Ishikawa (cell line): ENCODE measurements around the gene CCDC192.

ENCODE experiments used
- CEBPB ChIP-seq: IDR thresholded peaks from 2 replicates; pipeline ENCODE4 v1.6.1; 2012
- CREB1 ChIP-seq: IDR thresholded peaks from 2 replicates; pipeline ENCODE4 v1.6.1; 2012; ENCODE audit warnings: low read depth
- EP300 ChIP-seq: IDR thresholded peaks from 2 replicates; pipeline ENCODE4 v1.6.1; 2012; ENCODE audit warnings: borderline replicate concordance
- TEAD4 ChIP-seq: IDR thresholded peaks from 2 replicates; pipeline ENCODE4 v1.6.1; 2012
- YY1 ChIP-seq: IDR thresholded peaks from 2 replicates; pipeline ENCODE4 v1.6.1; 2012; ENCODE audit warnings: low read depth
- TF ChIP-seq, protein P1 (sequence below): IDR thresholded peaks from 2 replicates; pipeline ENCODE4 v1.6.1; 2012; ENCODE audit warnings: low read depth, mild to moderate bottlenecking

DNA sequence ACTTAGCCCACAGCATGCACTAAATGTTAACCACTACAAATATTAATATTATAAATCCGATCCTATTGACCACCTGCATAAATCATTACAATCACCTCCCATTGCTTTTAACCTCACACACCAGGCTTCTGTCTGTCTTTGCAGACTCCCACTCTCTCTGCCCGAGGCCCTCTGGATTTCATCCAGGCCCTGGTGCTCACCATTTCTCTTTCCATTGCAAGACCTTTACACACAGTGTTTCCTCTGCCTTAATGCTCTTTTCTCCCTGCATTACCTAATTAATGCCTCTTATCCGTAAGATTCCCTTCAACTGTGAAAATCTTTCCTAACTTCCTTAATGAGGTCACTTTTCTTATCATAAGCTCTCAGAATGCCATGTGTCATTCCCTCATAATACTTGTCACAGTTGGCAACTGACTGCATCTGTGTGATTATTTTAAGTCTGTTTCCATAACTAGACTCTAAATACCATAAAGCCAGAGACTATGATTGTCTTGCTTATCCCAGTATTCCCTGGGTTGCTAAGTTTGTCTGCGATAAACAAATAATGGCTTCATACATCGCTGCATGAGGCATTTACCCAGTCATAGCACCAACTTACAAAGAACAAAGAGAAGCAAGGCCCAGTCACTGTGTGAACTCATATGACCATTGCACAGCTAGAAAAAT, 155.1 kb downstream of the CCDC192 start:
- TF ChIP-seq EP300 (no peak), TEAD4 (no peak), CREB1 (no peak), YY1 (no peak), CEBPB (no peak)
- TF ChIP-seq, protein P1, sequence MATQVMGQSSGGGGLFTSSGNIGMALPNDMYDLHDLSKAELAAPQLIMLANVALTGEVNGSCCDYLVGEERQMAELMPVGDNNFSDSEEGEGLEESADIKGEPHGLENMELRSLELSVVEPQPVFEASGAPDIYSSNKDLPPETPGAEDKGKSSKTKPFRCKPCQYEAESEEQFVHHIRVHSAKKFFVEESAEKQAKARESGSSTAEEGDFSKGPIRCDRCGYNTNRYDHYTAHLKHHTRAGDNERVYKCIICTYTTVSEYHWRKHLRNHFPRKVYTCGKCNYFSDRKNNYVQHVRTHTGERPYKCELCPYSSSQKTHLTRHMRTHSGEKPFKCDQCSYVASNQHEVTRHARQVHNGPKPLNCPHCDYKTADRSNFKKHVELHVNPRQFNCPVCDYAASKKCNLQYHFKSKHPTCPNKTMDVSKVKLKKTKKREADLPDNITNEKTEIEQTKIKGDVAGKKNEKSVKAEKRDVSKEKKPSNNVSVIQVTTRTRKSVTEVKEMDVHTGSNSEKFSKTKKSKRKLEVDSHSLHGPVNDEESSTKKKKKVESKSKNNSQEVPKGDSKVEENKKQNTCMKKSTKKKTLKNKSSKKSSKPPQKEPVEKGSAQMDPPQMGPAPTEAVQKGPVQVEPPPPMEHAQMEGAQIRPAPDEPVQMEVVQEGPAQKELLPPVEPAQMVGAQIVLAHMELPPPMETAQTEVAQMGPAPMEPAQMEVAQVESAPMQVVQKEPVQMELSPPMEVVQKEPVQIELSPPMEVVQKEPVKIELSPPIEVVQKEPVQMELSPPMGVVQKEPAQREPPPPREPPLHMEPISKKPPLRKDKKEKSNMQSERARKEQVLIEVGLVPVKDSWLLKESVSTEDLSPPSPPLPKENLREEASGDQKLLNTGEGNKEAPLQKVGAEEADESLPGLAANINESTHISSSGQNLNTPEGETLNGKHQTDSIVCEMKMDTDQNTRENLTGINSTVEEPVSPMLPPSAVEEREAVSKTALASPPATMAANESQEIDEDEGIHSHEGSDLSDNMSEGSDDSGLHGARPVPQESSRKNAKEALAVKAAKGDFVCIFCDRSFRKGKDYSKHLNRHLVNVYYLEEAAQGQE = no peak
